Activated naive CD4-positive, alpha-beta T cell treated with anti-CD3 and anti-CD28 coated beads for 36 hours (primary cell): ENCODE results near the gene RPL7L1. TPM values are rescaled to one million over a fixed set of nuclear protein-coding genes. Genes with fewer than 3 reads are reported as not detected.
"Not testable (repeated sequence)": the region's sequence is repeated elsewhere in the genome, so short reads cannot be mapped to it uniquely, and the experiment has no call there.

ENCODE experiments used
- CTCF ChIA-PET: fragments of 350-600 bp; sonication (Branson Sonifier 250); formaldehyde crosslinking; loops from one replicate; lab custom pipeline; 2021; ENCODE audit warnings: antibody characterized with exemption; lab: Charles Lee
- DNase-seq: peaks from one replicate; pipeline ENCODE4 v3.0.0-alpha.2; 2020
- H3K27ac Mint-ChIP-seq: one replicate; pipeline ENCODE4 v1.8.0; 2021; ENCODE audit warnings: mild to moderate bottlenecking, mixed read lengths
- H3K27me3 Mint-ChIP-seq: one replicate; pipeline ENCODE4 v1.8.0; 2021; ENCODE audit warnings: low read depth, mixed read lengths
- H3K36me3 Mint-ChIP-seq: one replicate; pipeline ENCODE4 v1.8.0; 2021; ENCODE audit warnings: low read depth, mixed read lengths
- H3K4me1 Mint-ChIP-seq: one replicate; pipeline ENCODE4 v1.8.0; 2021; ENCODE audit warnings: low read depth, mixed read lengths
- H3K4me3 Mint-ChIP-seq: one replicate; pipeline ENCODE4 v1.8.0; 2021; ENCODE audit warnings: mild to moderate bottlenecking, moderate library complexity, mixed read lengths
- H3K9me3 Mint-ChIP-seq: one replicate; pipeline ENCODE4 v1.8.0; 2021; ENCODE audit warnings: mixed read lengths
- intact Hi-C: fragments of 100-400 bp; cut with micrococcal nuclease; formaldehyde crosslinking; loops from one replicate; pipeline ENCODE4 v1.15.1; 2023
- total RNA-seq, 2 experiments: library from RNA; stranded (reverse); gene quantifications; one replicate each; pipeline ENCODE4 v1.2.3, GENCODE V29; 2021

RPL7L1 gene
- total RNA-seq, 2 experiments from 2014 or later = 99.0 to 101 TPM

- CTCF ChIA-PET = interaction anchor here (0.6 to 3.5 kb wide), 3 partner anchors 8 to 232 kb away, joined by 3 to 14 read pairs (median 4); no protein-coding TSS in a partner anchor
- H3K27me3 Mint-ChIP-seq, H3K27ac Mint-ChIP-seq, H3K4me3 Mint-ChIP-seq, H3K36me3 Mint-ChIP-seq, H3K9me3 Mint-ChIP-seq, DNase-seq: not testable (repeated sequence)
- intact Hi-C loops = loop anchor here (5.0 kb wide), 2 partner anchors 327 to 677 kb away; partner anchors contain the start of gene MRPS10
- peaks cover 15% of the 10 kb centered on the region for H3K4me1 Mint-ChIP-seq
These were observed 14.8 kb downstream of the RPL7L1 start for GRCh38 chr6:42894041-42894828.

- CTCF ChIA-PET = interaction anchor here (1.1 to 1.5 kb wide), 2 partner anchors 10 to 201 kb away, joined by 3 to 4 read pairs; no protein-coding TSS in a partner anchor
- H3K27me3 Mint-ChIP-seq = no peaks in the 10 kb centered on the region
These were observed 16.8 kb downstream of the RPL7L1 start for GRCh38 chr6:42896178-42896719.

GRCh38 chr6:42898891-42899361, 19.5 kb downstream of the RPL7L1 start:
- no peaks in the 10 kb centered on the region for H3K9me3 Mint-ChIP-seq
- CTCF ChIA-PET = interaction anchor here (0.8 to 1.0 kb wide), 3 partner anchors 42 to 245 kb away, joined by 3 to 4 read pairs (median 4); no protein-coding TSS in a partner anchor
- intact Hi-C loops = loop anchor here (1.0 to 2.0 kb wide), 2 partner anchors 172 to 238 kb away; no protein-coding TSS in a partner anchor
- no peak overlapping the region for H3K27ac Mint-ChIP-seq
- no peaks in the 10 kb centered on the region for H3K36me3 Mint-ChIP-seq
- peaks cover 11% of the 10 kb centered on the region for H3K4me1 Mint-ChIP-seq
- no peaks in the 10 kb centered on the region for H3K27me3 Mint-ChIP-seq
- H3K4me3 Mint-ChIP-seq = no peak overlapping the region
- DNase-seq = peak; percentile 87

More at GRCh38 chr6:42896178-42896719, 16.8 kb downstream of the RPL7L1 start:
- DNase-seq = no peak
- intact Hi-C loops = no loop called here
- H3K4me1 Mint-ChIP-seq = peaks cover 3% of the 10 kb centered on the region
- no peak overlapping the region for H3K27ac Mint-ChIP-seq
- no peaks in the 10 kb centered on the region for H3K36me3 Mint-ChIP-seq
- no peaks in the 10 kb centered on the region for H3K9me3 Mint-ChIP-seq
- H3K4me3 Mint-ChIP-seq = no peak overlapping the region

GRCh38 chr6:42899871-42900270, 20.5 kb downstream of the RPL7L1 start:
- H3K9me3 Mint-ChIP-seq = no peaks in the 10 kb centered on the region
- DNase-seq = no peak
- H3K27ac Mint-ChIP-seq = no peak overlapping the region
- intact Hi-C loops = loop anchor here (1.0 to 5.0 kb wide), 7 partner anchors 61 to 607 kb away; partner anchors contain the start of genes GNMT, KLC4, MRPL2 and RRP36
- CTCF ChIA-PET = interaction anchor here (0.8 to 3.3 kb wide), 7 partner anchors 15 to 244 kb away, joined by 3 to 25 read pairs (median 5); partner anchors contain the start of genes CNPY3 and PTCRA
- H3K36me3 Mint-ChIP-seq = no peaks in the 10 kb centered on the region
- H3K4me3 Mint-ChIP-seq = no peak overlapping the region
- H3K27me3 Mint-ChIP-seq = no peaks in the 10 kb centered on the region
- H3K4me1 Mint-ChIP-seq = peaks cover 11% of the 10 kb centered on the region

- CTCF ChIA-PET = interaction anchor here (0.6 to 3.3 kb wide), 23 partner anchors 8 to 692 kb away, joined by 3 to 25 read pairs (median 3); partner anchors contain the start of genes CNPY3, PEX6, PTCRA and PTK7
These were observed 22.1 kb downstream of the RPL7L1 start for GRCh38 chr6:42901538-42901957.

GRCh38 chr6:42902429-42903263, 23.2 kb downstream of the RPL7L1 start:
- H3K36me3 Mint-ChIP-seq, H3K27ac Mint-ChIP-seq, DNase-seq, H3K27me3 Mint-ChIP-seq, H3K9me3 Mint-ChIP-seq, H3K4me3 Mint-ChIP-seq: not testable (repeated sequence)
- peaks cover 11% of the 10 kb centered on the region for H3K4me1 Mint-ChIP-seq
- intact Hi-C loops = loop anchor here (5.0 kb wide), 2 partner anchors 170 to 605 kb away; no protein-coding TSS in a partner anchor
- CTCF ChIA-PET = interaction anchor here (0.6 to 3.3 kb wide), 11 partner anchors 9 to 250 kb away, joined by 3 to 25 read pairs (median 3); partner anchors contain the start of genes PEX6, PTCRA and PTK7

More at GRCh38 chr6:42901538-42901957, 22.1 kb downstream of the RPL7L1 start:
- Mint-ChIP-seq H3K4me3 (no peak overlapping the region), H3K27me3 (no peaks in the 10 kb centered on the region), H3K4me1 (peaks cover 11% of the 10 kb centered on the region), H3K36me3 (no peaks in the 10 kb centered on the region), H3K9me3 (no peaks in the 10 kb centered on the region), H3K27ac (no peak overlapping the region)
- intact Hi-C loops = loop anchor here (1.0 to 5.0 kb wide), 7 partner anchors 59 to 606 kb away; partner anchors contain the start of genes CUL7, GNMT, KLC4 and MRPL2
- peak; percentile 83 for DNase-seq

- H3K9me3 Mint-ChIP-seq = no peaks in the 10 kb centered on the region
- peaks cover 8% of the 10 kb centered on the region for H3K4me1 Mint-ChIP-seq
- DNase-seq = no peak
- no peaks in the 10 kb centered on the region for H3K36me3 Mint-ChIP-seq
- H3K27me3 Mint-ChIP-seq = no peaks in the 10 kb centered on the region
- H3K4me3 Mint-ChIP-seq = no peak overlapping the region
- no peak overlapping the region for H3K27ac Mint-ChIP-seq
- intact Hi-C loops = loop anchor here (5.0 kb wide), 2 partner anchors 168 to 603 kb away; no protein-coding TSS in a partner anchor
- CTCF ChIA-PET = interaction anchor here (0.6 to 1.0 kb wide), 3 partner anchors 109 to 512 kb away, joined by 3 to 8 read pairs (median 4); partner anchors contain the start of genes KLHDC3 and MEA1
These were observed 25.1 kb downstream of the RPL7L1 start for GRCh38 chr6:42904467-42904866.

GRCh38 chr6:42907336-42907735, 27.9 kb downstream of the RPL7L1 start:
- no peaks in the 10 kb centered on the region for H3K9me3 Mint-ChIP-seq
- H3K27ac Mint-ChIP-seq = no peak overlapping the region
- H3K27me3 Mint-ChIP-seq = peaks cover 4% of the 10 kb centered on the region
- CTCF ChIA-PET = interaction anchor here (1.3 to 1.7 kb wide), 2 partner anchors 10 to 21 kb away, joined by 3 to 4 read pairs; partner anchors contain the start of gene CNPY3
- H3K4me3 Mint-ChIP-seq = no peak overlapping the region
- intact Hi-C loops = no loop called here
- peaks cover 5% of the 10 kb centered on the region for H3K4me1 Mint-ChIP-seq
- DNase-seq = no peak
- no peaks in the 10 kb centered on the region for H3K36me3 Mint-ChIP-seq

- no peak for DNase-seq
- Mint-ChIP-seq H3K27ac (no peak overlapping the region), H3K36me3 (no peaks in the 10 kb centered on the region), H3K27me3 (peaks cover 7% of the 10 kb centered on the region), H3K9me3 (no peaks in the 10 kb centered on the region), H3K4me3 (no peak overlapping the region), H3K4me1 (peaks cover 3% of the 10 kb centered on the region)
- CTCF ChIA-PET = interaction anchor here (0.8 kb wide), 1 partner anchor 398 kb away, joined by 4 read pairs; no protein-coding TSS in a partner anchor
- intact Hi-C loops = no loop called here
These were observed 30.4 kb downstream of the RPL7L1 start for GRCh38 chr6:42909835-42910234.

- peak overlapping the region; percentile 30 for H3K4me3 Mint-ChIP-seq
- peaks cover 9% of the 10 kb centered on the region for H3K27me3 Mint-ChIP-seq
- no peak for DNase-seq
- H3K4me1 Mint-ChIP-seq = peaks cover 3% of the 10 kb centered on the region
- intact Hi-C loops = no loop called here
- CTCF ChIA-PET = no interaction called here
- no peak overlapping the region for H3K27ac Mint-ChIP-seq
- no peaks in the 10 kb centered on the region for H3K9me3 Mint-ChIP-seq
- H3K36me3 Mint-ChIP-seq = no peaks in the 10 kb centered on the region
These were observed 32.0 kb downstream of the RPL7L1 start for GRCh38 chr6:42911171-42912021.
